ENCODE results near the gene TCF3. TPM values are rescaled to one million over a fixed set of nuclear protein-coding genes. Genes with fewer than 3 reads are reported as not detected.
A peak's percentile ranks its signal among the peaks of the same experiment; 100 is the strongest.

The TCF3 gene
- polyA plus RNA-seq (2013, experiment 1 of 2): 333 TPM
- 334 TPM for polyA plus RNA-seq (2013, experiment 2 of 2)

GRCh38 chr19:1652471-1653299 lies at the start of gene TCF3:
TCF3 (minus strand) TSS chr19:1652615; CDS start chr19:1650248, 2,367 bp downstream.
- Histone ChIP-seq H3K27me3 (ENCODE audit: control insufficient read depth in 3 of 3, insufficient read depth in 3 of 3, low read depth in 1 of 3, low read length in 3 of 3) (peaks cover 0 to 17% (median 0%) of the 10 kb centered on the region in 3 experiments), H3K4me3 (ENCODE audit: low read length in 2 of 2) (peak within 1 kb of the TSS; percentile 92 to 95), H2BK12ac (ENCODE audit: low read length) (no peak within 1 kb of the TSS), H3K36me3 (replicated peaks in 1 of 2; ENCODE audit: control insufficient read depth in 2 of 2, insufficient read depth in 2 of 2, low read length in 2 of 2) (peaks cover 21 to 27% of the 10 kb centered on the region in 2 donors), H2BK15ac (ENCODE audit: low read length) (peak within 1 kb of the TSS; percentile 49), H2BK5ac (ENCODE audit: low read length) (peak within 1 kb of the TSS; percentile 94), H3K14ac (ENCODE audit: low read length) (peak within 1 kb of the TSS; percentile 56), H3K4me2 (ENCODE audit: insufficient read depth, low read length, poor library complexity, severe bottlenecking) (peak within 1 kb of the TSS; percentile 86), H3K18ac (ENCODE audit: low read length) (peak within 1 kb of the TSS; percentile 98), H3K9ac (ENCODE audit: low read depth, low read length, poor library complexity) (peak within 1 kb of the TSS; percentile 94), H3K4ac (ENCODE audit: low read length) (no peak within 1 kb of the TSS), H3K4me1 (ENCODE audit: control insufficient read depth in 2 of 2, insufficient read depth in 1 of 2, low read depth in 1 of 2, low read length in 2 of 2) (peaks cover 4 to 9% of the 10 kb centered on the region in 2 donors), H3K9me3 (replicated peaks in 1 of 2; ENCODE audit: control insufficient read depth in 2 of 2, insufficient read depth in 1 of 2, low read depth in 1 of 2, low read length in 2 of 2) (peaks cover 0 to 2% of the 10 kb centered on the region in 2 donors), H3K79me1 (ENCODE audit: low read depth, low read length) (peaks cover 19% of the 10 kb centered on the region), H2BK120ac (ENCODE audit: low read depth, low read length) (peak within 1 kb of the TSS; percentile 97), H4K8ac (ENCODE audit: low read depth, low read length) (peak within 1 kb of the TSS; percentile 70), H3K27ac (replicated peaks; ENCODE audit: low read length) (peak within 1 kb of the TSS; percentile 92), H2AK5ac (ENCODE audit: low read depth, low read length) (peak within 1 kb of the TSS; percentile 92), H3K23ac (ENCODE audit: low read depth, low read length, poor library complexity) (peak within 1 kb of the TSS; percentile 31), H2AFZ (ENCODE audit: low read length) (peak within 1 kb of the TSS; percentile 100), H4K91ac (ENCODE audit: low read depth, low read length, poor library complexity) (no peak within 1 kb of the TSS)
- no CpG with 5 or more reads among the region's 107 CpGs for WGBS, 2 donors (ENCODE audit: extremely low coverage in 2 of 2, insufficient read length in 2 of 2, insufficient replicate concordance in 1 of 2)
- DNase-seq (ENCODE audit: low spot score): peak; percentile 100

- Histone ChIP-seq H2AK5ac (ENCODE audit: low read depth, low read length) (peak overlapping the region; percentile 70), H3K9ac (ENCODE audit: low read depth, low read length, poor library complexity) (no peak overlapping the region), H3K23ac (ENCODE audit: low read depth, low read length, poor library complexity) (no peak overlapping the region), H4K91ac (ENCODE audit: low read depth, low read length, poor library complexity) (no peak overlapping the region), H2BK5ac (ENCODE audit: low read length) (no peak overlapping the region), H2BK120ac (ENCODE audit: low read depth, low read length) (no peak overlapping the region), H4K8ac (ENCODE audit: low read depth, low read length) (no peak overlapping the region), H3K4me3 (ENCODE audit: low read length in 2 of 2) (no peak overlapping the region), H3K27ac (replicated peaks; ENCODE audit: low read length) (no peak overlapping the region), H3K14ac (ENCODE audit: low read length) (peak overlapping the region; percentile 21), H3K4me1 (ENCODE audit: control insufficient read depth in 2 of 2, insufficient read depth in 1 of 2, low read depth in 1 of 2, low read length in 2 of 2) (no peaks in the 10 kb centered on the region), H3K18ac (ENCODE audit: low read length) (no peak overlapping the region), H3K79me1 (ENCODE audit: low read depth, low read length) (peaks cover 5% of the 10 kb centered on the region), H2BK12ac (ENCODE audit: low read length) (no peak overlapping the region), H3K4ac (ENCODE audit: low read length) (no peak overlapping the region), H3K27me3 (ENCODE audit: control insufficient read depth in 3 of 3, insufficient read depth in 3 of 3, low read depth in 1 of 3, low read length in 3 of 3) (peaks cover 0 to 7% (median 0%) of the 10 kb centered on the region in 3 experiments), H3K9me3 (replicated peaks in 1 of 2; ENCODE audit: control insufficient read depth in 2 of 2, insufficient read depth in 1 of 2, low read depth in 1 of 2, low read length in 2 of 2) (peaks cover 0 to 5% of the 10 kb centered on the region in 2 donors), H2AFZ (ENCODE audit: low read length) (peak overlapping the region; percentile 13), H3K36me3 (replicated peaks in 1 of 2; ENCODE audit: control insufficient read depth in 2 of 2, insufficient read depth in 2 of 2, low read length in 2 of 2) (no peaks in the 10 kb centered on the region), H2BK15ac (ENCODE audit: low read length) (no peak overlapping the region), H3K4me2 (ENCODE audit: insufficient read depth, low read length, poor library complexity, severe bottlenecking) (no peak overlapping the region)
- no CpG with 5 or more reads among the region's 26 CpGs for WGBS, 2 donors (ENCODE audit: extremely low coverage in 2 of 2, insufficient read length in 2 of 2, insufficient replicate concordance in 1 of 2)
- no peak for DNase-seq (ENCODE audit: low spot score)
Measured at GRCh38 chr19:1700733-1701663, 48.6 kb upstream of the TCF3 start.

- Histone ChIP-seq H3K9me3 (replicated peaks in 1 of 2; ENCODE audit: control insufficient read depth in 2 of 2, insufficient read depth in 1 of 2, low read depth in 1 of 2, low read length in 2 of 2) (peaks cover 2 to 3% of the 10 kb centered on the region in 2 donors), H4K91ac (ENCODE audit: low read depth, low read length, poor library complexity) (no peak overlapping the region), H2AFZ (ENCODE audit: low read length) (no peak overlapping the region), H4K8ac (ENCODE audit: low read depth, low read length) (no peak overlapping the region), H3K4ac (ENCODE audit: low read length) (no peak overlapping the region), H3K14ac (ENCODE audit: low read length) (peak overlapping the region; percentile 56), H3K36me3 (replicated peaks in 1 of 2; ENCODE audit: control insufficient read depth in 2 of 2, insufficient read depth in 2 of 2, low read length in 2 of 2) (no peaks in the 10 kb centered on the region), H2AK5ac (ENCODE audit: low read depth, low read length) (peak overlapping the region; percentile 56), H2BK5ac (ENCODE audit: low read length) (no peak overlapping the region), H3K27ac (replicated peaks; ENCODE audit: low read length) (no peak overlapping the region), H2BK12ac (ENCODE audit: low read length) (no peak overlapping the region), H2BK120ac (ENCODE audit: low read depth, low read length) (no peak overlapping the region), H3K4me3 (ENCODE audit: low read length in 2 of 2) (no peak overlapping the region), H3K18ac (ENCODE audit: low read length) (peak overlapping the region; percentile 64), H3K27me3 (ENCODE audit: control insufficient read depth in 3 of 3, insufficient read depth in 3 of 3, low read depth in 1 of 3, low read length in 3 of 3) (peaks cover 0 to 7% (median 0%) of the 10 kb centered on the region in 3 experiments), H3K79me1 (ENCODE audit: low read depth, low read length) (peaks cover 4% of the 10 kb centered on the region), H3K4me2 (ENCODE audit: insufficient read depth, low read length, poor library complexity, severe bottlenecking) (no peak overlapping the region), H2BK15ac (ENCODE audit: low read length) (peak overlapping the region; percentile 49), H3K23ac (ENCODE audit: low read depth, low read length, poor library complexity) (no peak overlapping the region), H3K4me1 (ENCODE audit: control insufficient read depth in 2 of 2, insufficient read depth in 1 of 2, low read depth in 1 of 2, low read length in 2 of 2) (no peaks in the 10 kb centered on the region), H3K9ac (ENCODE audit: low read depth, low read length, poor library complexity) (peak overlapping the region; percentile 44)
- no CpG with 5 or more reads among the region's 31 CpGs for WGBS, 2 donors (ENCODE audit: extremely low coverage in 2 of 2, insufficient read length in 2 of 2, insufficient replicate concordance in 1 of 2)
- DNase-seq (ENCODE audit: low spot score): no peak
Measured at GRCh38 chr19:1699998-1700732, 47.8 kb upstream of the TCF3 start.

Measured in neuronal stem cell (in vitro differentiated cells).